Fibroblast of peridontal ligament (primary cell): ENCODE data around the gene ANKRD34A.

Experiments used
- DNase-seq: peaks from one replicate; pipeline ENCODE4 v3.0.0-alpha.2; 2010; ENCODE audit errors: extremely low read depth

ANKRD34A gene

DNA sequence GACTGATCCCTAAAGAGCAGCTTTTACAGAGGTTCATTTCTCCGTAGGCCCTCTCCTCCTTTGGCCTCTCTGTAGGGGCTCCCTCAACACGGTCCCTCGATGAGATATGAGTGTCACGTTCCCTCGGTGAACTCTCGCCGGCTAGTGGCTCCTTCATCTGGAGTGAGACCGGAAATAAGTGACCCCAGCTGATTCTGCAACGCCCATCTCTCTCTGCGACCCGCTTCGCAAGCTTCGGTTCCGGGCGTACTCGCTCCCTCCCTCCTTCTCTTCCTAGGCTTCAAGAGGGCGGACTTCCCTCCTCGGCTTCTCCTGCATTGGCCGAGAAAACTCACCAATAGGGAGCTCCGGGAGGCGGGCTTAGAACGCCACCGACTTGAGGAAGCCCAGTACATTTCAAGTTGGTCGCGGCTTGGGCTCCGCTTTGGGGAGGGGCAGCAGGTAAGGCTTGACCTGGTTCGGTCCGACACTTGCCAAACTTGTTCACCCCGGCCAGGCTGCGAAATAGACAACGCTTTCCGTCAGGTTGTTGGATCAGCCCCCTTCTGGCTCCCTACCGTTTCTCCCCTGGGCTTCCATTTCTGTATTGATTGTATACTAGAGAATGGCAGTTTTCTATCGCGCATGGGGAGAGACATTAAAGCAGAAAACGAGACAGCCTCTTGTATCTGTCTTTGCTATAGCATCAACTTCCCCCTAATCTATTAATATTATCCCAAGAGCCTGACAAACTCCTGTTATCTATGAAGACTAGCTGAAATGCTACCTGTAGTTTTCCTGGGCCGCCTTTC is at the start of gene ANKRD34A, which contains the start of gene POLR3GL:
ANKRD34A (minus strand) TSS at position 248 of the 791 bp plus-strand sequence. CDS start 2,816 bp downstream, outside the sequence.
POLR3GL (plus strand) TSS at position 363 of the 791 bp plus-strand sequence. CDS start 10,176 bp downstream, outside the sequence.
- DNase-seq, result peak; percentile 90

DNA sequence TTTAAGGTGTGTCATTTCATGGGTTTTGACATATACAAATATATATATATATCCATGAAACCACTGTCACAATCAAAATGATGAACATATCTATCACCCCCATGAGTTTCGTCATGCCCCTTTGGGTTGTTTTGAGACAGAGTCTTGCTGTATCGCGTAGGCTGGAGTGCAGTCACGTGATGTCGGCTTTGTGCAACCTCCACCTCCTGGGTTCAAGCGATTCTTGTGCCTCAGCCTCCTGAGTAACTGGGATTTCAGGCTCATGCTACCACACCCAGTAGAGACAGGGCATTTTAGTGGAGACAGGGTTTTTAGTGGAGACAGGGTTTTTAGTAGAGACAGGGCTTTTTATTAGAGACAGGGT is 49.2 kb upstream of the ANKRD34A start:
- DNase-seq, result no peak

DNA sequence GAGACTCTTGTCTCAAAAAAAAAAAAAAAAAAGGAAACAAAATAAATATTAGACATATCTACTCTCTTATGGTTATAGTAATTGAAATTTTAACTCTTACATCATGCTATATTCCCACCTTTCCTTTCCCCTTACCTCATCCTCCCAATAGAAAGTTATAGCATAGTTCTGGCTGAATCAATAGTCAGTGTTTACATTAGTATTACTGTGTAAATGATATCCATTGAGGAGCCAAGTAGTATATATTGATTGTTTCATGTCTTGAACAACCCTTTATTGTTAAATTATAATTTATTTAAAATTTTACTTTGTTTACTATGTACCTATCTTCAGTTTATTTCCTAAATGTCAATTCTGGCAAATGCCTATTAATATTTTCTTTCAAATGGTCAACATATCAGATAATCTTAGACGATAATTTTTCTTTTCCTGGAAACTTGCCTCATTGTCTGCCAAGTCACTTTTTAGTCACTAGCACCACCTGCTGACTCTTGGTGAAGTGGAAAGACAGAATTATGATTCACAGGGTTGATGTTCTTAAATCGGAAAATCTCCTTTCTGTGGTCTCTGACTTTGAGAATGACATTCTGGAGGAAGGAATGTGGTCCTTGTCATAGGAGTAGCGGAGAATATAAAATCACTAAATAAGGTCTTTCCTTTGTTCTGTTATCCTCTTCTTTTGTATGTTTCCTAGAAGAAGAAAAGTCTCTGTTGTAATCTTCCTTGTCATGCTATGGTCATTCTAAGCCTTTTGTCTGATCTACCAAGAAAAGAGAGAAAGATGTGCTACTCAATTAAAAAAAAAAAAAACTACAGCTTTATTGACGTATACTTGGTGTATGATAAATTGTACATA is 48.6 kb upstream of the ANKRD34A start:
- peak; percentile 91 for DNase-seq

DNA sequence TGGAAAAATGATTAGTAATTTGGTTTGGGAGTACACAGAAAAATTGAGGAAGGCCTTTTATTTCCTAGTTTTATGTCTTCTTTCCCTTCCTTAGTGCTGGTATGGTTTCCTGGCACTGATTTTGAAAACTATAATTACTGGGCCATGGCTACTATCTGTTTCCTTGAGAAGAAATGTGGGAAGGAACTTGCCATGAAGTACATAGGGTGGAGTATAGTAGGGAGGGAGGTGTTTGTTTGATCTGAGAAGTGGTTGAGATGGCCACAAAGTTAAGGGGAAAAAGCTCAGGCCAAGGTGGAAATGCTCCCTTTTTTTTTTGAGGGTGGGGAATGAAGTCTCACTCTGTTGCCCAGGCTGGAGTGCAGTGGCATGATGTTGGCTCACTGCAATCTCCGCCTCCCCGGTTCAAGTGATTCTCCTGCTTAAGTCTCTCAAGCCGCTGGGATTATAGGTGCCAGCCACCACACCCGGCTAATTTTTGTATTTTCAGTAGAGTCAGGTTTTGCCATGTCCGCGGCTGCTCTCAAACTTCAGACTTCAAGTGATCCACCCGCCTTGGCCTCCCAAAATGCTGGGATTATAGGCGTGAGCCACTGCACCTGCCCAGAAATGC is 45.9 kb upstream of the ANKRD34A start:
- no peak for DNase-seq

DNA sequence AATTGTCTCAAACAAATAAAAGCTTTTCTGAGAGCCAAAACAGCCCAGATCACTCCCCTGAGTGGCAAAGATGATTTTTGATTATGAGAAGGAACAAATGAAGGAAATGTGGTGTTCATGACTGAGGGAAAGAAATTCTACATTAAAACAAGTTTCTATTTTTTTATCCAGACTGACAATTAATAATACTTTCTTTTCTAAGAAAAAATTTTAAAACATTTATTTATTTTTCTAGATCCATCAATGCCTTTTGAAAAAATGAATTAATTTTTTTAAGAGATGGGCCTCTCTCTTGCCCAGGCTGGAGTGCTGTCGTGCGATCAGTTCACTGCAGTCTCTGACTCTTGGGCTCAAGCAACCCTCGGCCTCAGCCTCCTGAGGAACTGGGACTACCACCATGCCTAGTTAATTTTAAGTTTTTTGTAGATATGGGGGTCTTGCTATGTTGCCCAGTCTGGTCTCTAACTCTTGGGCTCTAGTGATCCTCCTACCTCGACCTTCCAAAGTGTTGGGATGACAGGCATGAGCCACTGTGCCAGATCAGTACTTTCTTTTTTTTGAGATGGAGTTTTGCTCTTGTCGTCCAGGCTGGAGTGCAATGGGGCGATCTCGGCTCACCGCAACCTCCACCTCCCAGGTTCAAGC is 43.2 kb upstream of the ANKRD34A start:
- DNase-seq, result no peak

DNA sequence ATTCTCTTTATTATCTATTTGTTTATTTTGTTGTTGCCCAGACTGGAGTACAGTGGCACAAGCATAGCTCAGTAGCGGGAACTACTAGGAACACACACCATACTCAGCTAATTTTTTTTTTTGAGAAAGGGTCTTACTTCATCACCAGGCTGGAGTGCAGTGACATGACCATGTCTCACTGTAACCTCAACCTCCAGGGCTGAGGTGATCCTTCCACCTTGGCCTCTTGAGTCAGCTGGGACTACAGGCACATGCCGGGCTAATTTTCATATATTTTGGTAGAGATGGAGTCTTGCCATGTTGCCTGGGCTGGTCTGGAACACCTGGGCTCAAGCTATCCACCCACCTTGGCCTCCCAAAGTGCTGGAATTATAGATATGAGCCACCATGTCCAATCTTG is 37.3 kb upstream of the ANKRD34A start:
- DNase-seq, result no peak

DNA sequence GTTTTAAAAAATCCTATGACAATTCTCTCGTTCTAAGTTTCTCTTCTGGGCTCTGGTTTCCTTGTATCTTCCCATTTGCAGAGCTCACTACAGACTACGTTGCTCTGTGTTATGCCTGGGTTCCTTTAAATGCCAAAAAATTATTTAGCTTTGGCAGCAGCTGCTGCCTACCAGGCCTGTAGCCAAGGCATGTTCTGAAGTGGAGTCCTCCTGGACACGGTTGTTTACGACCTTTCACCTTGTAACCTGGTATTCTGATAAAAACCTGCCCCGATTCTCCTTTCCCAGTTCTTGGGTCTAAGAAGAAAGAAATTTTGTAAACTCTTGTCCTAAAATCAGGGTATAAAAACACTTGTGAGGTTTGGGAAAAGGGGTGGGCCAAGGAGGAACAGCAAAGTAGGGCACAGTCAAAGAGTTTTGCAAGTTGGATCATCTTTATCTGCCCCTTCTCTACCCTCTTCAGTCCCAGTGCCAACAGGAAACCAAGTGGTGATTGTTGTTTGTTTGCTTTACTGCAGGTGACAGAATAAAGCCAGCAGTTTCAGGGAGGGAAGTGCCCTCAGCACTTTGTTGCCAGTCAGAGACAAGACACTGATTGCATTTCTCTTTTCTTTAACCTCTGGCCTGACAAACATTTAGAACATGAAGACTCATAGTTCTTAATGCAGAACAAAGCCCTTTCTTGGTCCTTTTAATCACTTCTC is 35.1 kb upstream of the ANKRD34A start:
- no peak for DNase-seq

DNA sequence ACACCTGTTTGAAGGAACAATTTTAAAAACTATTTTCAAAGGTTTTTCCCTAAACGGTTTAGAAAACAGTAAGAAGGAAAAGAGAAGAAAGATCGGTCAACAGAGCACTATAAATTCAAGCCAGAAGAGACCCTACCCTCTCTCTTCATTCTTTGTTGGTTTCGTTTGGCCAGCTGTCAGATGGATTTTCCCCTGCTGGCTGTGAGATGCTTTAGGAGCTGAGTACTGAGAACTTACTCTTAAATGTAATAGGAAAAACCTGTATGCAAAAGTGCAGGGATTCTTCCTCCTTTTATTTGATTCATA is 33.3 kb upstream of the ANKRD34A start:
- no peak for DNase-seq

DNA sequence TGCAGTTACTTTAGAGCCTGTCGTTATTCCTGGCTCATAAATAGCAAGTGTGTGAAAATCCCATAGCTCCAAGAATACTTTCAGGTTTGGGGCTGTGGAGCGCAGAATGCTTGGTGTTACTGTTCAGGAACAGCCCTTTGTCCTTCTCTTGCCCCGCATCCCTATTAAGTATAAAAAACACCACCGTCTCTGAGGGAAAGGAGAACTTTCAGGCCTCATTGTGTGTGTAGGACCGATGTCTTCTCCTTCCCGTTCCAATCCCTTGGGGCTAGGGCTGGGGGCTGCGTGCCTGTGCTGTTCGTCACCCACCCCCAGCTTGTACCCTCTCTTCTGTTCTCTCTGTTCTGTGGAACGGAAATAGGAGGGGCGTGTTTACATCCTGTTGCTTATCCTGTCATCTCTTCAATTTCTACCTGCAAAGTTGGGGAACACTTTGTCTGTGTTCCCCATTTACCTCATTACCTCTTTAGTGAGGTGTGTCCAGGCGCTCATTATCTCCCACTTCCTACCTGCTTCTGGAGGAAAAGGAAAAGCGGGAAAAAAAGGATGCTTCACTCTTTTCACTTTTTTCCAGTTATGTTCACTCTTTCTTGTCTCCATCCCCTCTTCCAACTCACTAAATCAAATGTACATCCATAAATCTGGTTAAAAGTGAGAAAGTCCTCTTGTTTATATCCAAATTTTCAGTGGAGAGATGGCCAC is 32.8 kb upstream of the ANKRD34A start:
- DNase-seq, result no peak

DNA sequence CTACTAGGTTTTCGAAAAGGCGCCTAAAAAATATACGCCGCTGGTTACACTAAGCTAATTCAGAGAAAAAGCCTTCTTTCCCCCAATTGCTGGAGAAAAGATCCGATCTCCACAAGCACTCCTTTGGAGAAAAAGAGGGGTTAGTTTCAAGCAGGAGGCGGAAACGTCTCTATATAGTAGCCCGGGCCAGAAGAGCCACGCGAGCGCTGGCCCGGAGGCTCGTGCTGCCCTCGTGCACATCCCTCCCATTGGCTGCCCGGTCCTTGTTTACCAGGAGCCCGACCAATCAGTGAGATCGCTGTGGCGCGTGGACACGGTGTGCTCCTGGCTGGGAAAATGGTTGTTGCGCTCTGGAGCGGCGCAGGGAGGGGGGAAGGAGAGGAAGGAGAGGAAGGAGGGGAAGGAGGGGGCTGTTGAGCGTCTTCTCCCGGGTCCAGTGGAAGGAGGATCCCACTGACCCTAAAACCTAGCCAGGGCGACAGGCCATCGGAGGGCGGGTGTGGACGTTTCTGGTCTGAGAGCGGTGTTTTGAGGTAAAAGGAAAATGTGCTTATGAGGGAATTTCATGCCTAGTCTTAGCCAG is 32.1 kb upstream of the ANKRD34A start, which contains the start of gene TXNIP:
TXNIP (minus strand) TSS at position 147 of the 583 bp plus-strand sequence. CDS start 313 bp downstream, outside the sequence.
- peak; percentile 97 for DNase-seq

DNA sequence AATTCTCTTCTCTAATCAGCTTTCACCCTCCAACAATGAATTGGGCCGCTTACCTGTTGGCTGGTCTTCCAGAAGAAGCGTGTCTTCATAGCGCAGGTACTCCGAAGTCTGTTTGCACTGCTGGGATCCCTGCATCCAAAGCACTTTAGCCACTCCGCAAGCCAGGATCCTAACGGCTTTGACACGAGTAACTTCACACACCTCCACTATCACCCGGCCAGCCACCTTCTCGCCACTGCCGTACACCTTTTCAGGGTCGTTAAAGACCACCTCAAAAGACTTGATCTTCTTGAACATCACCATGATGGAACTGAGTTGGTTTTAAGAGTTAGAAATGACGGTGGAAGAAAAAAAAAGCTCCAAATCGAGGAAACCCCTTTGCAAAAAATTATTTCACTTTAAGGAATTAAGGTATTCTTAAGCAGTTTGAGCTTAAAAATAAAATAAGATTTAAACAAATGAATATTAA is 31.6 kb upstream of the ANKRD34A start:
- no peak for DNase-seq

DNA sequence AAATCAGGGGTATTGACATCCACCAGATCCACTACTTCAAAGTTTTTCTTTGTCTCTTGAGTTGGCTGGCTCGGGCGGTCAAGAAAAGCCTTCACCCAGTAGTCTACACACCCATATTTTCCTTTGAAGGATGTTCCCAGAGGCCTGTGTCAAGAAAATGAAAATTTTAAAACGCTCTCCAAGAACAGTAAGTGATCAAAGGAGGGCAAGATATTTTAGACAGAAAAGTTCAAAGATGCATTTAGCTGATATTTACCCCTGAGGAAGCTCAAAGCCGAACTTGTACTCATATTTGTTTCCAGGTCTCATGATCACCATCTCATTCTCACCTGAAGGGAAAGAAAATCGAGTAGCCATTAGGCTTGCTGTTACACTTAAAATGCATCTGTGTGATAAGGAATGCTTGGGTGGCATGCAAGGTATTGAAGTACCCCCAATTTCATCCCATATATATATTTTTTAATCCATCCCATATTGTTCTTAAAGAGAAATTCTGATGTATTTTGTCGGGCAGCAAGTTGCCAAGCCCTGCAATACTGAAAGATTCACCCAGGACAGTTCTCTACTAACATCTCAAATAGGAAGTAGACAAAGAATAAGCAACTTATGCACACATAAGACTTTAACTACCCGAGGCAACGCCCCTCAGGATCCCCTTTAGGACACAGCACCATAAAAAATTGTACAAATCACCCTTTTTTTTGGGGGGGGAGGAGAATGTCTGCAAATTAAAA is 30.9 kb upstream of the ANKRD34A start:
- DNase-seq, result no peak

DNA sequence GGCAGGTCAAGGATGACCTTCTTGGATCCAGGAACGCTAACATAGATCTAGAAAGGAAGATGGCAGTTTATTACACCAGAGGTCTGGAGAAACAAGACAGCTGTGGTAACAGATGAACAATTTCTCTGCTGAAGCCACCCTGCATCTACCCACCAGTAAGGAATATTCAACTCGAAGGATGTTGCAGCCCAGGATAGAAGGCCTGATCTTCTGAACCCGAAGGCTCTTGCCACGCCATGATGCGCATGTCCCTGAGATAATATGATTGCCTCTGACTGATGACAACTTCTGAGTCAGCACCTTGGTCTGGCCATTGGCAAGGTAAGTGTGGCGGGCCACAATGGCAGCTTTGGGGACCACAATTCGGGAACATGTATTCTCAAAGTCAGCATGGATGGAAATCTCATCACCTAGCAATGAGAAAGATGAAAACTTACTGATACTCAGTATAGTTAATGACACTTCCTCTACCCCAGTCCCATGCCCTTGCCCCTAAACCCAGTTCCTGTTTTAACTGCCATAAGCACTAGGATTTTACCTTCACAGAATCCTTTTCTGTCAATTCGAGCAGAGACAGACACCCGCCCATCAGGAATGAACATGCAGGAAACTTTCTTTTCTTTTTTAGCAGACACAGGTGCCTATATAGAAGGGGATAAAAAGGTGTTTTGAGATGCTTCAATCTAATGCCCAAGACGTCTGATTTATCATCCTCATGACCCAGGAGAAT is 30.2 kb upstream of the ANKRD34A start:
- DNase-seq, result no peak

DNA sequence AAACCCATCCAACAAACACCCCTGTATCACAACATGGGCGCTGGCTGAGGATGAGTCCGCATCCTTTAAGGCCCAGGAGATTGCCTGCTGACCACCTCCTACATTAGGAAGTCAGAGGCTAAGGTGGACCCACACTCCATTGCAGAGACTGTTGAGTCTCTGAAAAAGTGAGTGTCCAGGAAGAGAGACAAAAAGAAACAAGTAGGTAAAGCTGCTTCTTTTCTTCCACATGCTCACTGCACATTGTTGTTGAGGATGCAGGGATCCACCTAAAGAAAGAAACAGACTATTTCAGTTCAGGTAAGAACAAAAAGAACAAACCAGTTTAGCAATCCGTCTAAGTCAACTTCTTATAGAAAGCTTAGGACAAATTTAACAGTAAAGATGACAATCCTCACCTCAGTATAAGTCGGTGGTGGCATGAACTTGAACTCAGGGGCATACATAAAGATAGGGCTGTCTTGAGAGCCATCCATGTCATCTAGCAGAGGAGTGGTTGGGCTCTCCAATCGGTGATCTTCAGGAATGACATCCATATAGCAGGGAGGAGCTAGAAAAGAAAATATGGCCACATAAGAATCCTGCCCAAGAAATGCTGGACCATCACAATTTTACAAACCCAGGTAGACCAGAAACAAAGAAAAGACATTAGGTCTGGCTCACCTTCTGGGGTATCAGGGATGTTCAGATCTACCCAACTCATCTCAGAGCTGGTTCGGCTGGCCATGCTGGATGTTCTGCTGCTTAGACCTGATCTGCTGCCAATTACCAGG is 29.4 kb upstream of the ANKRD34A start:
- DNase-seq, result no peak

DNA sequence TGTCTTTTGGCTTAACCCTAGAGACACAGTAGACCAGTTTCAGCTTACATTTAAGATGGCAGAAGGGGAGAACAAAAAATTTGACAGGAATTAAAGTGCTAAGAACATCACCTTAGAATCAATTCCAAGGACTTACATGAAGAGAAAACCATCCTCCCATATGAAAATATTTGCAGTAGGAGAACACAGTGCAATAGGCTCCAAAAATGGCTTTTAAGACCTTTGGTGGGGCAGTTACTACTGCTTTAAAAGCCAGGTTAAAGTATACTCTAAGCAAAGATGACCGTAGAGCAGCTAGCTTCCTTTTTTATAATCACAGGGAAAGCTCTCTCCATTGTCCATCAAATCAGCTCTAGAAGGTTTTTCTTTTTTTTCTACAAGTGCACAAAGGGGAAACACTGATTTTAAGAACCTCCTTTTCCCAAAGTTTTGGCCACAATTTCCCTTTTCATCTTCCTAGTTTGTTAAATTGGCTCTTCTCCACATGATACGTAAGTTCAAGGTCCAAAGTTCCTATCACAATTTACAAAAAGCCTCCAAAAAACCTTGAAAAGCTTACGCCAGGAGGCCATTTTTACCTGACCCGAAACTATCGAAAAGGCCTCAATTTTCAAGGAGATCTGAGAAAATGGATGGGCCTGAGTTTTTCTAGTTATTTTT is 28.7 kb upstream of the ANKRD34A start:
- no peak for DNase-seq

DNA sequence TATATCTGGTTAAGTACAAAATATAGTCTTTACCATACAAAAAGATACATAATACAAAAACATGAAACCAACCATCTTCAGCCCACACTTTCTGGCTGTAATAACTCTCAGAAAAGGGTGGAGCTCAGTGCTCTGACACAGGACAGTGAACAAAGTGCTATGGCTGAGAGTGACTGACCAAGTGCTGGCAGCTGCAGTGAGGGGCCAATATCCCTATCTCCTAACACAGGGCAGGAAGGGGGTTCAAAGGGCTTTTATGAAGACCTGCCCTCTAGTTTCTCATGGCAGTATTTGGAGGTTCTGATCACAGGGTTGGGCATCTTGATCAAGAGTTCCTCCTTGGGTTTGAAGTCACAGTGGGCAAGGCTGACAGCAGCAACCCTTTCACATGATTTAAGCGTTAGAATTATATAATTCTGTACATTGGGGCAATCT is 28.1 kb upstream of the ANKRD34A start:
- no peak for DNase-seq

DNA sequence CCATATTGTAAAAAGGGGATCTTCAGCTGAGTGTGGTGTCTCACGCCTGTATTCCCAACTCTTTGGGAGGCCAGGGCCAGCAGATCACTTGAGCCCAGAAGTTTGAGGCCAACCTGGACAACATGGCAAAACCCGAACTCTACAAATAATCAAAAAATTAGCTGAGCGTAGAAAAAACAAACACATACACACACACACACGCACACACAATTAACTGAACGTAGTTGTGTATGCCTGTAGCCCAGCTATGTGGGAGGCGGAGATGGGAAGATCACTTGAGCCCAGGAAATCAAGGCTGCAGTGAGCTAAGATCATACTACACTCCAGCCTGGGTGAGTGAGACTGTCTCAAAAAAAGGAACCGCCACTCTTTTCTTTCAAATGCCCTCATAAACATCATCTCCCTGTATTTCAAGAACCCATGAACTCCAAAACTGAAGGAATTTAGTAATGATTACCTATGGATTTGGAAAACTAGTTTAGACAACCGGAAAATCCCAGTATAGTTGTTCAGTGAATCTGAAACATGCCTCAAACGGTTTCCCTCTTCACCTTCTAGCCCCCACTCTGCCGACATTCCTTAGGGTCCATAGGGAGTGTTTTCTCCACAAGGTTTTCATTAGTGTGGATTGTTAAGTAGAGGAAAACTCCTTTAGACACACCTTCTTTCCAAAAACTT is 27.5 kb upstream of the ANKRD34A start:
- DNase-seq, result peak; percentile 25
